ENCODE results near the gene SASH1. TPM values are rescaled to one million over a fixed set of nuclear protein-coding genes. Genes with fewer than 3 reads are reported as not detected.

Gene SASH1
- total RNA-seq, 1 donor = 39.7 TPM

- peak; percentile 62 for DNase-seq (ENCODE audit: low read depth)
- peak; percentile 91 for TF ChIP-seq CTCF (IDR thresholded peaks at IDR 0.05; ENCODE audit: insufficient read depth, low read depth, low read length)
Measured at GRCh38 chr6:148559848-148560433, 217.3 kb downstream of the SASH1 start.

GRCh38 chr6:148561629-148562028 is 219.0 kb downstream of the SASH1 start:
- no peak for TF ChIP-seq CTCF (IDR thresholded peaks at IDR 0.05; ENCODE audit: insufficient read depth, low read depth, low read length)
- DNase-seq (ENCODE audit: low read depth) = no peak
- H3K4me3 ChIP-seq (ENCODE audit: low read depth, low read length) = no peak overlapping the region

More at GRCh38 chr6:148559848-148560433, 217.3 kb downstream of the SASH1 start:
- H3K4me3 ChIP-seq (ENCODE audit: low read depth, low read length) = peak overlapping the region; percentile 53

GRCh38 chr6:148563066-148563465 is 220.4 kb downstream of the SASH1 start:
- TF ChIP-seq CTCF (IDR thresholded peaks at IDR 0.05; ENCODE audit: insufficient read depth, low read depth, low read length) = no peak
- no peak for DNase-seq (ENCODE audit: low read depth)
- no peak overlapping the region for H3K4me3 ChIP-seq (ENCODE audit: low read depth, low read length)

- H3K4me3 ChIP-seq (ENCODE audit: low read depth, low read length) = no peak overlapping the region
- no peak for DNase-seq (ENCODE audit: low read depth)
- no peak for TF ChIP-seq CTCF (IDR thresholded peaks at IDR 0.05; ENCODE audit: insufficient read depth, low read depth, low read length)
Measured at GRCh38 chr6:148564494-148565035, 221.9 kb downstream of the SASH1 start.

- H3K4me3 ChIP-seq (ENCODE audit: low read depth, low read length) = no peak overlapping the region
- no peak for TF ChIP-seq CTCF (IDR thresholded peaks at IDR 0.05; ENCODE audit: insufficient read depth, low read depth, low read length)
- no peak for DNase-seq (ENCODE audit: low read depth)
Measured at GRCh38 chr6:148565321-148565926, 222.8 kb downstream of the SASH1 start.

- no peak overlapping the region for H3K4me3 ChIP-seq (ENCODE audit: low read depth, low read length)
- DNase-seq (ENCODE audit: low read depth) = peak; percentile 78
- no peak for TF ChIP-seq CTCF (IDR thresholded peaks at IDR 0.05; ENCODE audit: insufficient read depth, low read depth, low read length)
Measured at GRCh38 chr6:148565930-148566663, 223.5 kb downstream of the SASH1 start.
